HG02970 (cell line): Measurements from ENCODE around the gene LANCL1.
"Not testable (repeated sequence)": the region's sequence is repeated elsewhere in the genome, so short reads cannot be mapped to it uniquely, and the experiment has no call there.

Experiments
- ATAC-seq: cut with Tn5 transposase; IDR thresholded peaks from one replicate; pipeline ENCODE4 v1.9.1; 2021; ENCODE audit warnings: mild to moderate bottlenecking, moderate library complexity, moderate number of reproducible peaks; ENCODE audit not compliant: unreplicated experiment, low FRiP score

The LANCL1 gene

DNA sequence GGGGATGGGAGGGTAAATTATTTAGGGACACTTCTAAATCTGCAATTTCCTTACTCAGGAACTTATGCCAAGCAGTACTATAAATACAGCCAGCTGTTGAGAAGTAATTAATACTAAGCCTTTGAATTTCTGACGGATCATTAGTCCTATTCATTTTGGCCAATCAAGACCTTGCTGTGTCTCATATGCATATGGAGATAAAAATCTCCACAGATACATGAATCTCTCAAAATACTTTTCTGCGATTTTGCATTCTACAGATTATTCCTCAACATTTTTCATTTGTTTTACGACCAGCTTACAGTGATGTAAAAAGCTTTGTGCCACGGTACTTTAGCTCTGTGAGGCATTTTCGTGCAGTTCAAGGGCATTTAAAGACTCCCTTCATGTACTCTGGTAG, 16.7 kb downstream of the LANCL1 start:
- ATAC-seq = no peak

DNA sequence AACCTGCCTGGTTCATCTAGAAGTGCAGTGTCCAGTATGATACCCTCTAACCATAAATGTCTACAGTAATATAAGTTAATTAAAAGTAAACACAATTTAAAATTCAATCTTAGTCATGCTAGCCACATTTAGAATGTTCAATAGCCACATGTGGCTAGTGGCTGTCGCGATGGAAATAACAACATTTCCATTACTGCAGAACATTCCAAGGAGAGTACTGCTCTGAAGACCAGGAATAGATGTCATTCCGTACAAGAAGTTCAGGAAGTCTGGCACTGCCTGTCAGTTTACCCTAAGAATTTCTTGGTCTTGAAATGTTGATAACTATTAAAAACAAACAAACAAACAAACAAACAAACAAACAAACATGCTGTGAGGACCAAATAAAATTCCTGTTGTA, 17.2 kb downstream of the LANCL1 start:
- no peak for ATAC-seq

GRCh38 chr2:210458395-210458794, 18.2 kb downstream of the LANCL1 start:
- no peak for ATAC-seq

DNA sequence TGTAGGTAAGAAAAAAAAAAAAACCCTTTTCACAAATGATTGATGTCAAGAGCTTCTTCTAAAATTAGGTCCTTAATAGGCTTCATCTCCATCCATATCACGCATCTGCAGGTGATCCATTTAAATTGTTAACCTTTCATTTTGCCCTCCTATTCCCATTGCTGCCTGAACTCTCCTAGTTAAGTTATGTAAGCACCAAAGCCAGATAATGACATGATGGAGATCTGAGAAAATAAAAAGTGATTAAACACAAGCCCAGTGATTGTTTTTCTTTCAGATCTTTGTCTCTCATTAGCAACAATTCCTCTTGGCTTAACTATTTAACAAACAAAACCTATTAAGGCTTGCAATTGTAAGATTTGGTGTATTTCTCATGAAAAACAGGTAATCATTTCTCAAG, 20.0 kb downstream of the LANCL1 start:
- no peak for ATAC-seq

DNA sequence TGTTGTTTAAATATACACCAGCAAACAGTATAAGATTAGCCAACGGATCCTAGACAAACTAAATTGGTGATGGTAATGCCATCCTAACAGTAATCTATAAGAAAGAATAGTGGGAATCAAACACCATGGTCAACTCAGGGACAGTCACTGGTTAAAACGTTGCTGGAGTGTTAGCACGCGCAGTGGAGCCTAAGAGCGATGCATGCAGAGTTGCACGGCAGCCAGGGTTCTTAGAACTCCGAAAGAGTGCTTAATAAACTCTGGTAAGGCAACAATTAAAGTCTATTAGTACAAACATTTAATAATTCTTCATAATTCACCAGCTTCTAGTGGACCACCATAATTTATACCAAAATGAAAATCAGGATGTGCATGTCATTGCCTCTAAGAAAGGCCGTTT, 22.2 kb downstream of the LANCL1 start:
- no peak for ATAC-seq

DNA sequence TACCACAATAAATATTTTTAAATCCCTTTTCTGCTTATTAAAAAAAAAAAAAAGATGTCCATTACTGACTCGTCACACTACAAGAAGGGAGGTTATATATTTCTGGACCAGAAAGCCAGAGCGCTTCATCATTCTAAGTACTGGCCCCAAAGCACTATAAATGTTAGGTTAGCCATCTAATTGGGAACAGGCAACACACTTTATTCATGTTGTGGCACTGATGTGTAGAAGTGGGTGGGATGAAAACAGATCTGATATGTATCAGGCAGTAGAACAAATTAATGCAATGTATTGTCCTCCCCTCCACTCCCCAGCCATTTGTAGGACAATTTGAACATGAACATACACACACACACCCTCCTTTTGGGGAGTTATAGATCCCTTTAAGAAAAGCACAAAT, 24.4 kb downstream of the LANCL1 start:
- ATAC-seq = no peak

- not testable (repeated sequence) for ATAC-seq
Measured at GRCh38 chr2:210450942-210451341, 25.6 kb downstream of the LANCL1 start.

DNA sequence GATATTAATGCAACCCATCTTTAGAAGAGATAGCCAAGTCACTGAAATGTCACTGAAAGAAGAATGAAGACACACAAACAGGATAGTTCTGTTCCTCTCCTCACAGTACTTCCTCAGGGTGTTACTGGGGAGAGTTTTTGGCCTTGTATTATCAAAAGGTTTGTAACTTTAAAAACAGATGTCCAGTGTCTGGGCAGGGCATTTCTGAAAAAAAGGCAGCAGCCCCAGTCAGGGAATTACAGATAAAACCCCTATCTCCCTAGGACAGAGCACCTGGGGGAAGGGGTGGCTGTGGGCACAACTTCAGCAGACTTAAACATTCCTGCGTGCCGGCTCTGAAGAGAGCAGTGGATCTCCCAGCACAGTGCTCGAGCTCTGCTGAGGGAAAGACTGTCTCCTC, 30.8 kb downstream of the LANCL1 start:
- ATAC-seq = no peak

GRCh38 chr2:210445116-210445707, 31.3 kb downstream of the LANCL1 start:
- ATAC-seq = no peak

GRCh38 chr2:210443527-210443926, 33.0 kb downstream of the LANCL1 start:
- ATAC-seq = no peak

DNA sequence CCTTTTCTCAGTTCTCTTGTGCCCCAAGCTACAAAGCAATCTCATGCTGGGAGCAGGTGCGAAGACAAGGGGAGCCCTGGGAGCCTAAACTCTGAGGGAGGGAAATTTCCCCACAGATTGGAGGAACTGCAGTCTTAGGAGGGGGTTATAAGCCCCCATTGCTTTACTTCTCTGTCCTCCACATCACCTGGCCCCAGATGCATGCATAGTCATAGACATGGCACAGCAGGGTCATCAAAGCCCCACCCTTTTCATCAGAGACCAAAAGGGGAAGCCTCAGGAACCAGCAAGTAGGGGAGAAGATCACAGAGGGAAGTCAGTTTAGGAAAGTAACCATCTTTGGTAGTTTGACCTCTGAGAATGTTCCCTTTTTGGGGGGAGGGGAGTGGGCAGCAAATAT, 33.7 kb downstream of the LANCL1 start:
- no peak for ATAC-seq

- no peak for ATAC-seq
Measured at GRCh38 chr2:210442457-210442856, 34.1 kb downstream of the LANCL1 start.

GRCh38 chr2:210440206-210440605, 36.4 kb downstream of the LANCL1 start:
- no peak for ATAC-seq

- no peak for ATAC-seq
Measured at GRCh38 chr2:210435439-210435838, 41.1 kb downstream of the LANCL1 start.

- no peak for ATAC-seq
Measured at GRCh38 chr2:210432633-210433032, 43.9 kb downstream of the LANCL1 start.

DNA sequence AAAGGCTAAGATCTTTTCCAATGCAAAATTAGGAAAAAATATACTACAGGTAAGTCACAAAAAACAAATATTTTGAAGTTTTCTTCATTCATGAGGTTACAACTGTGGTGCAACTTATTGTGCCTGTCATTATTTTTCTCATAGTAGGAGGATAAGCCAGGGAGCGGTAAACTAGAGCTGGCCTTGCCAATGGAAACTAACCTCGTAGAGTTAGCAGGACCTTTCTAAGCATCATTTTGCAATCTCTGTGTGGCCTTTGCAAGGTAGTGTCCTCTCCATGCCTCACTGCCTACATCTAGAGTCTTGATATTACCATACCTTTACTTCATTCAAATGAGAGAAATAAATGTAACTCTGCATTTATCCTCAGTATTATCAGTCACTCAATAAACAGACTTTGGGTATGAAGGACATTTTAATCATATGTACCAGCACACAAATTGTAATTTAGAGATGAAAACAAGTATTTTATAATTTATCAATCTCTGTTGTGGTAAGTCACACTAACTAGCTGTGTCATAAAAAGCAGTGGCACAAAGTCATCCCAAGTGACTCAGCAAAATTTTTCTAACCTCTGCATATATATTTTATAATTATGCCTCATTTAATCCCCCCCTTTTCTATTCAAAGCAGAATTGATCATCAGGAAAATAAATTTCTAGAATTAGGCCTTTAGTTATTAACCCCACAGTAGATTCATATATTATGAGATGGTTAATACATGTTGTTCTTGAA, 47.0 kb downstream of the LANCL1 start:
- ATAC-seq = no peak

GRCh38 chr2:210428393-210429179, 48.0 kb downstream of the LANCL1 start:
- ATAC-seq = no peak

GRCh38 chr2:210427309-210427708, 49.2 kb downstream of the LANCL1 start:
- ATAC-seq = not testable (repeated sequence)

- no peak for ATAC-seq
Measured at GRCh38 chr2:210422366-210422765, 54.2 kb downstream of the LANCL1 start.

DNA sequence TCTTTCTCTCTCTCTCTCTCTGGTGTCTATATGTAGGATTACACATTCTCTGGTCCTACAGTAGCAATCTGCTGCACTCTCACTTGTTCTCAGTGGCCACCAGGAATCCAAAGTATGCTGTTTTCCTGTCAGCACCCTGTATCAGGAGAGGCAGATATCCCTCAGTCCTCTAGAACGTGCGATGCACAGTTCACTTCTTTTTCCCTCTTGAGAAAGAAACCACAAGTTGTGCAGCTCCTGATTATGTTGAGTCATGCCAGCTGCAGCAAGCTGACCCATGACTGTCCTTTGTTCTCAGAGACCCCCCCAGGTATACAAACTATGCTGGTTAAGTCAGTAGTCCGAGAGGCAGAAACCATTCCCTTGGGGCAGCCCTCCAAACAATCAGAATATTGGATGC, 54.6 kb downstream of the LANCL1 start:
- ATAC-seq = no peak

DNA sequence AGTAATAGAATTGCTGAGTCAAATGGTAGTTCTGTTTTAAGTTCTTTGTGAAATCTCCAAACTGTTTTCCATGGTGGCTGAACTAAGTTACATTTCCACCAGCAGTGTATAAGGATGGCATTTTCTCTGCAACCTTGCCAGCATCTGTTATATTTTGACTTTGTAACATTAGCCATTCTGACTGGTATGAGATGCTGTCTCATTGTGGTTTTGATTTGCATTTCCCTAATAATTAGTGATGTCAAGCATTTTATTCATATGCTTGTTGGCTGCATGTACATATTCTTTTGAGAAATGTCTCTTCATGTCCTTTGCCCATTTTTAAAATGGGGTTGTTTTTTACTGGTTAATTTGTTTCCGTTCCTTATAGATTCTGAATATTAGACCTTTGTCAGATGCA, 63.9 kb downstream of the LANCL1 start:
- no peak for ATAC-seq

DNA sequence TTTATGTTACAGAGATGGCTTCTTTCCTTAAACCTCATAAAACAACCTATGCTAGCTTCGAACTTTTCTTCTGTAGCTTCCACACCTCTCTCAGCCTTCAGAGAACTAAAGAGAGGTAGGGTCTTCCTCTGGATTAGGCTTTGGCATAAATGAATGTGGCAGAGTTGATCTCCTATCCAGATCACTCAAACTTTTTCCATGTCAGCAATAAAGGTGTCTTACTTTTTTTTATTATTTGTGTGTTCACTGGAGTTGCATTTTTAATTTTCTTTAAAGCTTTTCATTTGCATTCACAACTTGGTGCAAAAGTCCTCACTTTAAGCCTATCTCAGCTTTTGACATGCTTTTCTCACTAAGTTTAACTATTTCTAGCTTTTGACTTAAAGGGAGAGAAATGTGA, 66.0 kb downstream of the LANCL1 start:
- ATAC-seq = no peak
